IPS-NIHi11 (cell line): ENCODE results near the gene SLC2A5.
A peak's percentile ranks its signal among the peaks of the same experiment; 100 is the strongest.
"Not testable (repeated sequence)": the region's sequence is repeated elsewhere in the genome, so short reads cannot be mapped to it uniquely, and the experiment has no call there.

ENCODE experiments used
- DNase-seq: peaks from one replicate; pipeline ENCODE4 v3.0.0; 2012; ENCODE audit warnings: mixed read lengths, low spot score

The SLC2A5 gene

GRCh38 chr1:9005395-9005708 is 64.1 kb downstream of the SLC2A5 start:
- DNase-seq = no peak

GRCh38 chr1:9004700-9005394 is 64.6 kb downstream of the SLC2A5 start:
- peak; percentile 90 for DNase-seq

GRCh38 chr1:9004031-9004699 is 65.3 kb downstream of the SLC2A5 start:
- no peak for DNase-seq

- DNase-seq = not testable (repeated sequence)
These were observed 67.2 kb downstream of the SLC2A5 start for GRCh38 chr1:9002215-9002560.

- not testable (repeated sequence) for DNase-seq
These were observed 67.8 kb downstream of the SLC2A5 start for GRCh38 chr1:9001534-9002214.

- DNase-seq = not testable (repeated sequence)
These were observed 75.3 kb downstream of the SLC2A5 start for GRCh38 chr1:8993962-8994675.

GRCh38 chr1:8992936-8993687 is 76.3 kb downstream of the SLC2A5 start:
- DNase-seq = no peak

GRCh38 chr1:8989821-8990220 is 79.6 kb downstream of the SLC2A5 start:
- DNase-seq = no peak

- no peak for DNase-seq
These were observed 80.4 kb downstream of the SLC2A5 start for GRCh38 chr1:8989061-8989460.

GRCh38 chr1:8988618-8988967 is 80.8 kb downstream of the SLC2A5 start:
- no peak for DNase-seq

GRCh38 chr1:8987881-8988617 is 81.4 kb downstream of the SLC2A5 start:
- DNase-seq = peak; percentile 83

- no peak for DNase-seq
These were observed 82.6 kb downstream of the SLC2A5 start for GRCh38 chr1:8986814-8987190.

- no peak for DNase-seq
These were observed 83.3 kb downstream of the SLC2A5 start for GRCh38 chr1:8985915-8986813.
